K562 (cell line): ENCODE measurements around the gene DIO3. TPM values are rescaled to one million over a fixed set of nuclear protein-coding genes. Genes with fewer than 3 reads are reported as not detected.

Source experiments
- ATAC-seq: fragments of 200-7000 bp; cut with Tn5 transposase; 3 replicates; pipeline ENCODE4 v1.9.1; 2020; ENCODE audit warnings: moderate library complexity
- BruUV-seq: library from RNA; stranded (reverse); fragments of 400-500 nt; replicated peaks from 2 replicates; lab custom pipeline; 2021; lab: Mats Ljungman, UMichigan
- CTCF ChIA-PET: fragments of 300-600 bp; formaldehyde crosslinking; extraction: SDS; loops from one replicate; lab custom pipeline; 2021; ENCODE audit warnings: low intra/inter-chr PET ratio; lab: Yijun Ruan, JAX
- POLR2A ChIA-PET: fragments of 300-600, 350-650 bp; sonication (Branson Sonifier 250); formaldehyde crosslinking; extraction: SDS; loops from one replicate; lab custom pipeline; 2021; ENCODE audit warnings: antibody characterized with exemption, inconsistent platforms; lab: Yijun Ruan, JAX
- DNase-seq, 4 experiments: peaks; one replicate each; pipeline versions ENCODE4 v3.0.0 to v3.0.0-alpha.2; 2011 to 2018; ENCODE audit warnings: low spot score in 3 of 4, mixed read lengths in 3 of 4; ENCODE audit errors: extremely low read depth in 1 of 4
- FAIRE-seq: peaks from 2 replicates; lab custom pipeline; 2011; peaks lifted over from hg19 to GRCh38; lab: Jason Lieb, UNC
- H2AFZ ChIP-seq: 2 replicates; pipeline ENCODE4 v1.6.0; 2011; ENCODE audit warnings: low read depth, low read length, control low read depth, inconsistent platforms
- H3K27ac ChIP-seq: fragments of 200-600 bp; 3 replicates; pipeline ENCODE4 v1.8.0; 2011; ENCODE audit warnings: low read depth, mild to moderate bottlenecking, control low read depth, inconsistent platforms, low read length, moderate library complexity, mixed read lengths; ENCODE audit errors: extremely low read depth
- H3K27me3 ChIP-seq, 2 experiments: fragments of 300-600 bp in 1 of 2; 2 replicates in 1 of 2; 3 replicates in 1 of 2; pipeline versions ENCODE4 v1.6.0 to v1.8.0; 2011; ENCODE audit warnings: inconsistent platforms in 2 of 2, low read length in 2 of 2, mild to moderate bottlenecking in 1 of 2, mixed read lengths in 1 of 2, moderate library complexity in 1 of 2; ENCODE audit not compliant: control insufficient read depth in 2 of 2, insufficient read depth in 2 of 2
- H3K36me3 ChIP-seq: fragments of 300-600 bp; 3 replicates; pipeline ENCODE4 v1.8.0; 2011; ENCODE audit warnings: mild to moderate bottlenecking, low read length, inconsistent platforms; ENCODE audit not compliant: control insufficient read depth, insufficient read depth
- H3K4me1 ChIP-seq, 2 experiments: fragments of 200-600 bp in 1 of 2; replicated peaks in 1 of 2; 2 replicates in 1 of 2; 3 replicates in 1 of 2; pipeline versions ENCODE4 v1.5.1 to v1.8.0; 2011; ENCODE audit warnings: inconsistent platforms in 2 of 2, low read length in 2 of 2, mild to moderate bottlenecking in 1 of 2, mixed read lengths in 1 of 2, moderate library complexity in 1 of 2; ENCODE audit not compliant: control insufficient read depth in 2 of 2, insufficient read depth in 2 of 2
- H3K4me2 ChIP-seq: 2 replicates; pipeline ENCODE4 v1.6.1; 2011; ENCODE audit warnings: low read length, control low read depth, inconsistent platforms, mixed read lengths; ENCODE audit not compliant: insufficient read depth
- H3K4me3 ChIP-seq: fragments of 200-600 bp; sonication (generic), shearing (Covaris generic); 2 replicates; pipeline ENCODE4 v1.5.1; 2016; ENCODE audit warnings: control low read depth, inconsistent platforms
- H3K79me2 ChIP-seq: fragments of 200-600 bp; 3 replicates; pipeline ENCODE4 v1.8.0; 2011; ENCODE audit warnings: low read length, inconsistent platforms; ENCODE audit not compliant: control insufficient read depth, insufficient read depth
- H3K9ac ChIP-seq, 2 experiments: 2 replicates each; pipeline versions ENCODE4 v1.6.0 to v1.6.1; 2011; ENCODE audit warnings: low read depth in 2 of 2, low read length in 2 of 2, control low read depth in 1 of 2, inconsistent platforms in 1 of 2, mild to moderate bottlenecking in 1 of 2, mixed read lengths in 1 of 2; ENCODE audit not compliant: insufficient read depth in 1 of 2
- H3K9me1 ChIP-seq: one replicate; pipeline ENCODE4 v1.6.0; 2011; ENCODE audit warnings: inconsistent platforms, mild to moderate bottlenecking, low read length, moderate library complexity; ENCODE audit not compliant: control insufficient read depth, insufficient read depth
- H3K9me3 ChIP-seq: replicated peaks from 2 replicates; pipeline ENCODE4 v1.5.1; 2011; ENCODE audit warnings: low read depth, low read length, inconsistent platforms; ENCODE audit not compliant: control insufficient read depth, insufficient read depth
- H4K20me1 ChIP-seq: replicated peaks from 2 replicates; pipeline ENCODE4 v1.6.1; 2011; ENCODE audit warnings: low read length, inconsistent platforms, mixed read lengths; ENCODE audit not compliant: control insufficient read depth, insufficient read depth
- CUX1 ChIP-seq: fragments of 200-800 bp; sonication (Bioruptor generic); IDR thresholded peaks from 2 replicates; pipeline ENCODE4 v1.6.1; 2016; ENCODE audit warnings: missing genetic modification characterization, missing compliant biosample characterization
- GTF2A2 ChIP-seq: IDR thresholded peaks from 2 replicates; pipeline ENCODE4 v1.6.1; 2016; ENCODE audit warnings: mild to moderate bottlenecking, missing genetic modification characterization, missing compliant biosample characterization
- HMG20A ChIP-seq: fragments of 450-650 bp; formaldehyde crosslinking; conservative IDR thresholded peaks from 2 replicates; pipeline ENCODE4 v1.4.0; 2020; ENCODE audit warnings: mild to moderate bottlenecking, mixed read lengths
- KDM2B ChIP-seq: fragments of 250-450 bp; sonication (Bioruptor Pico); IDR thresholded peaks from 2 replicates; pipeline ENCODE4 v1.8.0; 2021; ENCODE audit warnings: mild to moderate bottlenecking, moderate library complexity
- NFIX ChIP-seq: fragments of 250-450 bp; sonication (Bioruptor Pico); IDR thresholded peaks from 2 replicates; pipeline ENCODE4 v1.4.0; 2020; ENCODE audit warnings: low read depth, mild to moderate bottlenecking, moderate library complexity
- RB1 ChIP-seq: fragments of 450-650 bp; IDR thresholded peaks from 2 replicates; pipeline ENCODE4 v1.6.1; 2017; ENCODE audit warnings: low read depth, mild to moderate bottlenecking
- ZBTB7A ChIP-seq: IDR thresholded peaks from 2 replicates; pipeline ENCODE4 v1.6.1; 2011; ENCODE audit warnings: low read depth, mild to moderate bottlenecking, low read length, moderate library complexity, borderline replicate concordance; ENCODE audit not compliant: control insufficient read depth
- ZC3H4 ChIP-seq: sonication (generic); formaldehyde crosslinking; IDR thresholded peaks from 2 replicates; pipeline ENCODE4 v1.9.0; 2021; ENCODE audit warnings: missing genetic modification reagents, borderline replicate concordance
- ZKSCAN8 ChIP-seq: fragments of 200-800 bp; sonication (Bioruptor generic); IDR thresholded peaks from 2 replicates; pipeline ENCODE4 v1.6.1; 2016; ENCODE audit warnings: missing genetic modification characterization, missing compliant biosample characterization
- ZNF695 ChIP-seq: fragments of 450-650 bp; formaldehyde crosslinking; IDR thresholded peaks from 2 replicates; pipeline ENCODE4 v1.4.0; 2020; ENCODE audit warnings: mild to moderate bottlenecking, moderate library complexity
- ZNF79 ChIP-seq: fragments of 250-450 bp; sonication (Bioruptor Pico); IDR thresholded peaks from 2 replicates; pipeline ENCODE4 v1.4.0; 2020; ENCODE audit warnings: low read depth, mild to moderate bottlenecking, moderate library complexity
- WGBS: fragments of 100-300 bp; shearing (Covaris generic); methylation state at CpG from one replicate; pipeline ENCODE4 v1.1.6; 2016; ENCODE audit warnings: low coverage, mixed read lengths; ENCODE audit not compliant: insufficient coverage; ENCODE audit errors: missing lambda C conversion rate; 5-methylcytosine and 5-hydroxymethylcytosine counted together
- in situ Hi-C: fragments of 300-500 bp; cut with MboI; formaldehyde crosslinking; loops from 4 replicates; pipeline ENCODE4 v1.15.0; 2018; ENCODE audit warnings: inconsistent platforms, mixed read lengths
- intact Hi-C: fragments of 100-400 bp; cut with micrococcal nuclease; formaldehyde crosslinking; loops from 2 replicates; pipeline ENCODE4 v1.14.2; 2022
- polyA plus RNA-seq, 8 experiments: library from polyadenylated mRNA; depleted of rRNA in 4 of 8; stranded (reverse) in 5 of 8; unstranded in 3 of 8; fragments of >200 nt; fragmentation: Nextera tagmentation in 2 of 8; fragmentation: Illumina TruSeq in 1 of 8; extraction: Ambion mirVana in 2 of 8; extraction: Trizol in 1 of 8; gene quantifications; 2 replicates each; pipeline versions ENCODE4 v1.2.1 to v1.2.3, GENCODE V29; 2011 to 2014; ENCODE audit warnings: inconsistent platforms in 1 of 8, missing spikeins in 1 of 8
- total RNA-seq, 7 experiments: library from RNA; depleted of rRNA in 6 of 7; stranded (reverse); fragments of >200 nt in 6 of 7; fragmentation: Illumina TruSeq in 2 of 7; extraction: Trizol in 2 of 7; gene quantifications; 2 replicates each; pipeline versions ENCODE4 v1.2.1 to v1.2.3, GENCODE V29; 2011 to 2021; ENCODE audit warnings: low replicate concordance in 1 of 7
- TF ChIP-seq, protein P1 (sequence below), 2 experiments: fragments of 450-650 bp in 1 of 2; IDR thresholded peaks; 2 replicates each; pipeline ENCODE4 v1.6.1; 2011 to 2017; ENCODE audit warnings: low read depth in 2 of 2, antibody characterized with exemption in 1 of 2, borderline replicate concordance in 1 of 2, low read length in 1 of 2, mild to moderate bottlenecking in 1 of 2, mixed read lengths in 1 of 2; ENCODE audit not compliant: control insufficient read depth in 1 of 2
- TF ChIP-seq, protein P2 (sequence below): fragments of 250-450 bp; sonication (Bioruptor Pico); IDR thresholded peaks from 2 replicates; pipeline ENCODE4 v1.8.0; 2022; ENCODE audit warnings: moderate library complexity, mild to moderate bottlenecking, inconsistent platforms

Gene DIO3
- total and polyA plus RNA-seq, 9 of the 15 experiments (the other 6 are each of a cell fraction or from before 2014, with no cell fraction given), result not detected

DNA sequence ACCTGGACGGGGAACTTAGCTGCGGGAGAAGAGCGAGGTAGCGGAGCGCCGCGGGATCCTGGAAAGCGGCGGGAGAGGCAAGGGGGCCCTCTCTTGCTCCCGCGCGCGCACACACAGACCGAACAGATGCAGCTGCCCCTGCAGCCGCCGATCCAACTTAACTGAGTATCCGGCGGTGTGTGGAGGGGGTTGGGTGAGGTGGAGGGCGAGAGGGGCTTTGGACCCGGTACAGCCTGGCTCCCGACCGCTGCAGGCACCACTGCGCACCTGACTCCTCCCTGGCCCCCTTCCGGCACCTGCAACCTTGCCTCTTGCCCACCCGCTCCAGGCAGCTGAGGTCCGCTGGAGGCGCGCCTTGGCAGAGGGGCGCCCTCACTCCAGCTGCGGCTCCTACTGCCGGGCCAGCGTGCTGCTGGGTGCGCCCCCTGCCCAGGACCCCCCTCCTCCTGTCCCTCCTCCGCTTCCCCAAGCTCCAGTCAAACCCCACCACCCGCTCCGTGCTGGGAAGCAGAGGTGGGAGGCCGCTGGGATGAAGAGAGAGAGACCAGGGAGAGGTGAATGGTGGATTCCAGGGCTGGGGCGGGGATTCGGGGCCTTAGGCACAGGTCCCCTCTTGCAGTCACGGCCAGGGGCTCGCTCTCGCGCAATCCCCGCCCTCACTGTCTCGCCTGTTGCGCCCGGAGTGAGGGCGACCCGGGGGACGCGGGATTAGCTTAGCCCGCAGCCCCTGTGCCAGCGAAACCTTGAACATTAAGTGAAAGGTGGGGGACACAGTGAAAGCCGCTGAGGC lies 2.6 kb downstream of the DIO3 start:
- no peak overlapping the region for H2AFZ ChIP-seq
- no peaks in the 10 kb centered on the region for H3K9me1 ChIP-seq
- POLR2A ChIA-PET, result no interaction called here
- ATAC-seq, result no peak
- peaks cover 0 to 12% of the 10 kb centered on the region in 2 experiments; a peak in 2 of 5 replicates for H3K4me1 ChIP-seq
- no peaks in the 10 kb centered on the region for H3K9me3 ChIP-seq
- WGBS, result 0% methylated on average over 10 of the region's 54 CpGs
- FAIRE-seq, result no peak
- intact Hi-C loops (no loop called here), in situ Hi-C loops (no loop called here)
- H3K27ac ChIP-seq, result no peak overlapping the region
- CTCF ChIA-PET, result no interaction called here
- H3K9ac ChIP-seq, result no peak overlapping the region
- BruUV-seq, result no TSS peak
- H3K27me3 ChIP-seq, result peaks cover 7 to 43% of the 10 kb centered on the region in 2 experiments; a peak in 4 of 5 replicates
- no peak for DNase-seq
- H4K20me1 ChIP-seq, result no peaks in the 10 kb centered on the region
- H3K4me3 ChIP-seq, result no peak overlapping the region
- no peak overlapping the region for H3K4me2 ChIP-seq
- no peaks in the 10 kb centered on the region for H3K36me3 ChIP-seq
- no peaks in the 10 kb centered on the region for H3K79me2 ChIP-seq
- TF ChIP-seq NFIX (CRISPR knock-in tag), result no peak
- TF ChIP-seq, protein P1, sequence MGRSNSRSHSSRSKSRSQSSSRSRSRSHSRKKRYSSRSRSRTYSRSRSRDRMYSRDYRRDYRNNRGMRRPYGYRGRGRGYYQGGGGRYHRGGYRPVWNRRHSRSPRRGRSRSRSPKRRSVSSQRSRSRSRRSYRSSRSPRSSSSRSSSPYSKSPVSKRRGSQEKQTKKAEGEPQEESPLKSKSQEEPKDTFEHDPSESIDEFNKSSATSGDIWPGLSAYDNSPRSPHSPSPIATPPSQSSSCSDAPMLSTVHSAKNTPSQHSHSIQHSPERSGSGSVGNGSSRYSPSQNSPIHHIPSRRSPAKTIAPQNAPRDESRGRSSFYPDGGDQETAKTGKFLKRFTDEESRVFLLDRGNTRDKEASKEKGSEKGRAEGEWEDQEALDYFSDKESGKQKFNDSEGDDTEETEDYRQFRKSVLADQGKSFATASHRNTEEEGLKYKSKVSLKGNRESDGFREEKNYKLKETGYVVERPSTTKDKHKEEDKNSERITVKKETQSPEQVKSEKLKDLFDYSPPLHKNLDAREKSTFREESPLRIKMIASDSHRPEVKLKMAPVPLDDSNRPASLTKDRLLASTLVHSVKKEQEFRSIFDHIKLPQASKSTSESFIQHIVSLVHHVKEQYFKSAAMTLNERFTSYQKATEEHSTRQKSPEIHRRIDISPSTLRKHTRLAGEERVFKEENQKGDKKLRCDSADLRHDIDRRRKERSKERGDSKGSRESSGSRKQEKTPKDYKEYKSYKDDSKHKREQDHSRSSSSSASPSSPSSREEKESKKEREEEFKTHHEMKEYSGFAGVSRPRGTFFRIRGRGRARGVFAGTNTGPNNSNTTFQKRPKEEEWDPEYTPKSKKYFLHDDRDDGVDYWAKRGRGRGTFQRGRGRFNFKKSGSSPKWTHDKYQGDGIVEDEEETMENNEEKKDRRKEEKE (IDR thresholded peaks at IDR 0.05; ENCODE audit: borderline replicate concordance in 1 of 2, control insufficient read depth in 1 of 2, low read depth in 2 of 2, low read length in 1 of 2), result no peak
- TF ChIP-seq ZNF79, result no peak
- TF ChIP-seq RB1, result no peak
- TF ChIP-seq CUX1 (CRISPR knock-in tag), result no peak
- no peak for TF ChIP-seq HMG20A (CRISPR knock-in tag)
- TF ChIP-seq ZKSCAN8 (CRISPR knock-in tag), result no peak
- no peak for TF ChIP-seq ZBTB7A
- TF ChIP-seq ZC3H4 (CRISPR knock-in tag), result no peak
- no peak for TF ChIP-seq GTF2A2 (tag)
- TF ChIP-seq, protein P2, sequence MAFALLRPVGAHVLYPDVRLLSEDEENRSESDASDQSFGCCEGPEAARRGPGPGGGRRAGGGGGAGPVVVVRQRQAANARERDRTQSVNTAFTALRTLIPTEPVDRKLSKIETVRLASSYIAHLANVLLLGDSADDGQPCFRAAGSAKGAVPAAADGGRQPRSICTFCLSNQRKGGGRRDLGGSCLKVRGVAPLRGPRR (CRISPR knock-in tag), result no peak
- TF ChIP-seq ZNF695 (CRISPR knock-in tag), result no peak
- TF ChIP-seq KDM2B (CRISPR knock-in tag), result no peak
